Measurements from ENCODE around the gene HSPG2. TPM values are rescaled to one million over a fixed set of nuclear protein-coding genes. Genes with fewer than 3 reads are reported as not detected.

Gene HSPG2
- total and polyA plus RNA-seq, 9 of the 15 experiments (the other 6 are each of a cell fraction or from before 2014, with no cell fraction given), result 0.14 to 160 (median 15.7) TPM

GRCh38 chr1:21857840-21858670 is 79.1 kb downstream of the HSPG2 start:
- CTCF ChIA-PET (ENCODE audit: low intra/inter-chr PET ratio), result interaction anchor here (0.6 kb wide), 1 partner anchor 255 kb away, joined by 3 read pairs; no protein-coding TSS in a partner anchor
- Histone ChIP-seq H2AFZ (ENCODE audit: low read depth, low read length) (no peak overlapping the region), H3K9me3 (replicated peaks; ENCODE audit: control insufficient read depth, insufficient read depth, low read depth, low read length) (peaks cover 8% of the 10 kb centered on the region; the same call in 1 of the 2 replicates), H3K79me2 (ENCODE audit: control insufficient read depth, insufficient read depth, low read length) (no peaks in the 10 kb centered on the region), H3K4me1 (replicated peaks in 1 of 2; ENCODE audit: control insufficient read depth in 2 of 2, insufficient read depth in 2 of 2, low read length in 2 of 2) (peaks cover 2 to 22% of the 10 kb centered on the region in 2 experiments; a peak in 3 of 5 replicates), H3K36me3 (ENCODE audit: control insufficient read depth, insufficient read depth, low read length) (peaks cover 88% of the 10 kb centered on the region), H3K4me2 (ENCODE audit: insufficient read depth, low read length) (no peak overlapping the region), H3K27me3 (ENCODE audit: control insufficient read depth in 2 of 2, insufficient read depth in 2 of 2, low read length in 2 of 2) (no peaks in the 10 kb centered on the region), H3K9ac (ENCODE audit: insufficient read depth in 1 of 2, low read depth in 2 of 2, low read length in 2 of 2) (no peak overlapping the region), H3K27ac (ENCODE audit: extremely low read depth, low read depth, low read length) (no peak overlapping the region), H4K20me1 (replicated peaks; ENCODE audit: control insufficient read depth, insufficient read depth, low read length) (no peaks in the 10 kb centered on the region), H3K4me3 (no peak overlapping the region), H3K9me1 (ENCODE audit: control insufficient read depth, insufficient read depth, low read length) (peaks cover 3% of the 10 kb centered on the region)
- DNase-seq (ENCODE audit: extremely low read depth in 1 of 4, low spot score in 3 of 4) (no peak), FAIRE-seq (peak; percentile 32), ATAC-seq (no peak)
- BruUV-seq (replicated peaks), result no TSS peak
- POLR2A ChIA-PET, result interaction anchor here (0.6 kb wide), 1 partner anchor 104 kb away, joined by 3 read pairs; no protein-coding TSS in a partner anchor
- intact Hi-C loops (cut with micrococcal nuclease) (no loop called here), in situ Hi-C loops (cut with MboI) (no loop called here)
- TF ChIP-seq BHLHE40 (IDR thresholded peaks at IDR 0.05; ENCODE audit: low read length) (no peak), ZNF507 (tag; conservative IDR thresholded peaks at IDR 0.05) (no peak), ZNF408 (CRISPR knock-in tag; IDR thresholded peaks at IDR 0.05; ENCODE audit: low read depth) (no peak), ZNF696 (CRISPR knock-in tag; conservative IDR thresholded peaks at IDR 0.05) (no peak), RBM15 (IDR thresholded peaks at IDR 0.05; ENCODE audit: insufficient read depth, low read length) (no peak)
- WGBS (ENCODE audit: insufficient coverage, low coverage, missing lambda C conversion rate), result 91% methylated on average over 15 of the region's 15 CpGs
